GM19328 (cell line): Measurements from ENCODE around the gene KCNMA1.

Experiments
- ATAC-seq: cut with Tn5 transposase; IDR thresholded peaks from one replicate; pipeline ENCODE4 v1.9.1; 2021; ENCODE audit warnings: mild to moderate bottlenecking, moderate library complexity; ENCODE audit not compliant: unreplicated experiment

Gene KCNMA1

GRCh38 chr10:77259171-77259874 lies 378.3 kb downstream of the KCNMA1 start:
- ATAC-seq: no peak

DNA sequence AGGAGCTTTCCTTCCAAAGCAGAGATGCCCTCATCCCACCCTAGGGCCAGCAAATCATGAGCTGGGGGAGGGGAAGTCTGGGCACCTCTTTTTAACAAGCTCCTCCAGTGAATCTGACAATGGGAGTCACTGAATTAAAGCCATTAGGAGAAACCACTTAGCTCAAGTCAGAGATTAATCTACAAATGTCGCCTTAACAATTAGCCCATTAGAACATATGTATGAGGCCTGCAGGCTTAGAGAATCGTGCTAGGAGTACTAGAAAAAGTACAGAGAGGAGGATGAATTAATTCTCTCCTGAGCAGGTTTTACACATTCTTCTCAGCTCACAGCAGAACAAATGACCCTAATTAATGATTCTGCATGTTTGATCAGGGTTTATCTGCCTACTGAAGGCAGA lies 381.3 kb downstream of the KCNMA1 start:
- no peak for ATAC-seq

DNA sequence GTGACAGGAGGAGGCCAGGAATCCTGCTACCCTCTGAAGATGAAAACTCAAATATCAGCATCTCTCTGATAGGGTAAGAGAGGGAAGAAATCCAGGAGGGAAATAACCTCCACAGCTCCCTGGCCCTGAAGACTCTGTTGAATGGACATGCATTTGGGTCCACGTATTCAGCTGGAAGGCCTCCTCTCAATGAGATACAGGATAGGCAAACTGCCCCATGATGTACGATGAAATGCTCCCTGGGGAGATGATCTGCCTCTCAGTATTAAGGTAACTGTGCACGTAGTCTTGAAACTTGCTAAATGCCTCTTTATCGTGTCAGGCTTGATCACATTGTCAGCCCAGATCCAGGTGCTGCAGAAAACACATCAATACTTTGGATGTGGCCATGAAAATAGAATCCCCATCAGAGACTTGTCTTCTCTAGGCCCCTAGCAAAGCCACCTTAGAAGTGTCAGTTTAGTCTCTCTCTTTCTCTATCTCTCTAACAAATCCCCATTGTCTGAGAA lies 384.0 kb downstream of the KCNMA1 start:
- ATAC-seq: no peak

DNA sequence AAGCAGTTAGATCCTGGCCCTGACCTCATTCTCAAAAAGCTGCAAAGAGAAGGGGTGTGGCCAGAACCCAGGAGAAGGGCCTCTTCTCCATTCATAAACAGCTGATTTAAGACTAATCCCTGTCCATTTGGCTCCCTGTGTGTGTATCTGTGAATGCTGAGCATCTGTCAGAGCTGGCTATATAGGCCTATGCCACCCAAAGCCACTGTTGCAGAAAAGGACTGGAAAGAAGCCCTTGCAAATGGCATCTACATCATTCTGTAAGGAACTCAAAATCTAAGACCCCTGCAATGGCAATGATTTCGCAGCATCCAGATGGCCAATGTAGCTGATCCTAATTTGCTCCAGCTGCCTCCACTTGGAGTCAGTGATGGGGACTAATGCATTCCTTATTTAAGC lies 384.5 kb downstream of the KCNMA1 start:
- no peak for ATAC-seq

- no peak for ATAC-seq
Measured at GRCh38 chr10:77252380-77253146, 385.0 kb downstream of the KCNMA1 start.

DNA sequence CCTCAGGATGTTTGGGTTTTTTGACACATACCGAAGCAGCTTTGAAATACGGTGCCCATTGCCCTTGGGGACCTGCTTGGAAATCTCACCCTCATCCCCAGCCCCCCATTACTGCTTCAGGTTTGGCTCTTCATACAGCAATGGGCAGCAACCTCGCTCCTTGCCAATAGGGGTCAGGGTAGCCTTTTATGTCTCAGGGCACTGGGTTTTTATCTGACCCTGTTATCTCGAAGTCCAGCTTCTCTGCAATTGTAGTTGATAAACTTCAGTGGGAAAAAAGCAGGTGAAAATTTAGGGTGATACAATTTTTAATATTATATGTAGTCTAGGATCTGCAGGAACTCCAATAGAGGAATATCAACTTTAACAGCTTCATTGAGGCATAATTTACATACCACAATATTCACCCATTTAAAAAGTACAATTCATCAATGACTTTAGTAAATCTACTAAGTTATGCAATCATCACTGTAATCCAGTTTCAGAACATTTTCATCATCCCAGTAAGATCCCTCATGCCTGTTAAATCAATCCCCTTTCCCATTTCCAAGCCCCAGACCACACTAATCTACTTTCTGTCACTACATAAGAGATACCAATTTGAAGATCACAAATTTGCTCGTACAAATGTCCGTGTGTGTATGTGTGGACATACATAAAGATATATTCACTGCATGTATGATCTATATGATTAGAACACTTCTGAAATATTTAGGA lies 386.2 kb downstream of the KCNMA1 start:
- ATAC-seq: no peak

- no peak for ATAC-seq
Measured at GRCh38 chr10:77249901-77250459, 387.6 kb downstream of the KCNMA1 start.

DNA sequence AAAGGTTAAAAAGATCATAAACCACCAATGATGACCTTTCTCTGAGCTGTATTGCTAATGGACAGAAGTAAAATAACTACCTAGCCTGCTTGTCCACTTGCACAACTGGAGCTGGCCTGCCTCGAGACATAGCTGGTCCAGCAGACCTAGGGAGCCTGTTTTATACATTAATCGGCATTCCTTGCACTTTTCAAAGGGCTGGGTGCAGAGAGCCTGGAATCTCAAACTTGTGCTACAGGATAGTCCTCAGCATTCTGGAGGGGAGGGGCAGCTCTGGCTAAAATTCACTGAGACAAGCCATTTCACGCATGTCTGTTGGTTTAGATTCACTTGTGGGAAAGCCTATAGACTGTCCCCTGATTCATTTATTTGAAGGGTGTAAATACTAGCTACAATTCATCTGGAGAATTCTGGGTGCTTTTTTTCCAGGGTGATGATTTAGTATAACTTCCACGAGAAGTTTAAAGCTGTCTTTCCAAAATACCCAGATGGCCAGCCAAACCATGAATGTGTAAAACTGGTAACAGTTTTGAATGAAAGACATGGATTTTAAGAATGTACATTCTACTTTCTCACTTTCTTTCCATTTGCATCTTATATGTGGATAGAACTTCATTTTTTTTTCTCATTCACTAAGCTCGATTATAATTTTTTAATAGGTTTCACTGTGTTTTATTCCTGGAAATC lies 389.4 kb downstream of the KCNMA1 start:
- ATAC-seq: no peak

DNA sequence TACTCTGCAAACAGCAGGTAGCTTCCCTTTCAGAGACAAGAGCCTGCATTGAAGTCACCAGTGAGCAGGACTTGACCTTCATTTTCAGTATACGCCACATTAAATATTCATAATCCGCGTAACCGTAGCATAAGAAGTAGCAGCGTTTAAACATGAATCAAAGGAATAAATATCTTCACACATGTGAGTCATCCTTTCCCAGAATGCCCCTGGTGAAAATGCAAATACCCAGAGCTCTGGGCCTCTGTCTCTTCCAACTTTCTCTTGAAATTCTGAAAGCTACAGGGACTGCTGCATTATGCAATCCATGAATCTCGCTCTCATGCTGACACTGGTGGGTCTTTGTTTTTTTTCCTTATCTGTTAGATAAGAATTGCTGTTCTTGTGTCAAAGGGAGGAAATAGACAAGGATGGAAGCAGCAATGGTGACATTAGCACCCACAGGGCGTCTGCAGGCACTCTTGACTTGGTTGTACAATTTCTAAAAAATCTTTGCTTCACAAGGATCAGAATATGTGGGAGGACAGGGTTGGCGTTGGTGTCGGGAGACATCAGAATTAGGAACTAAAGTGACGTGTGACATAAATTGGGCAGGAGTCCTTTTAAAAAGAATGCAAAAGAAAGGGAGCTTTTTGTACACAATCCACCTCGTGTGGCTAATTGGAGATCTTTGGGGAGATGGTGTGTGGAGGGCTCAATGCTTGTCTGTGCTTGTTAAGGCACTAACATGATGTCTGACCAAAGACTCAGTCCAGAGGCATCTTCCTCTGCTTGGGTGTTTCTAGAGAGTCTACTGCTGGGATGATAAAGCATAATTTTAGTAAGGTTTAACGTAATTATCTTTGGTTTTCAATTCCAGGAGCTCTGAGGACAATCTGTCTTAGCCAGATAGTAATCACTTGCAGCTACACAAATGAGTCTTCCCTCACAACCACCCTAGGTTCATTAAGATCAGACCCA lies 390.3 kb downstream of the KCNMA1 start:
- ATAC-seq: no peak

DNA sequence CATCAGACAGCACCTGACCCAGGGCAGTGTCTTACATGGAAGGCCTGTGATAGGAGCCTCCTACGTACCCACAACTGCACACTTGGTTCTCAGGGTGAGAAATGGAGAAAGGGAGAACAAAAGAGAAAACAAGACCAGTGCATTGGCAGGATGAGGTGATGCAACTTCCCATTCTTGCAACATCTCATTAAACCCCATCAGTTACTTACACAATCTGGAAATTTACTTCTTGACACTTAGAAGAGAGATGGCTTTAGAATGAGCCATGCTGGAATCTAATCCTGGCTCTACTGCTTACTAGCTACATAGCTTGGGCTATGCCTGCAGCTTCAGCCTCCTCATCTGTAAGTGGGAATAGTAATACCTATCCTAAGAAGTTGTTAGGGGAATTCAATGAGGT lies 391.7 kb downstream of the KCNMA1 start:
- ATAC-seq: no peak

- ATAC-seq: no peak
Measured at GRCh38 chr10:77244746-77245145, 392.9 kb downstream of the KCNMA1 start.

GRCh38 chr10:77244286-77244685 lies 393.3 kb downstream of the KCNMA1 start:
- no peak for ATAC-seq

DNA sequence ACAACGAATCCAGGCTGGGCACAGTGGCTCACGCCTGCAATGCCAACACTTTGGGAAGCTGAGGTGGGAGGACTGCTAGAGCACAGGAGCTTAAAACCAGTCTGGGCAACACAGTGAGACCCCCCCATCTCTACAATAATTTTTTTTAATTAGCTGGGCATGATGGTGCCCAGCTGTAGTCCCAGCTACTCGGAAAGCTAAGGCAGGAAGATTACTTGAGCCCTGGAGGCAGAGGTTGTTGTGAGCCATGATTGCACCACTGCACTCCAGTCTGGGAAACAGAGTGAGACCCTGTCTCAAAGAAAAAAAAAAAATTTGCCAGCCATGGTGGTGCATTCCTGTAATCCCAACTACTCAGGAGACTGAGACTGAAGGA lies 396.3 kb downstream of the KCNMA1 start:
- ATAC-seq: no peak

DNA sequence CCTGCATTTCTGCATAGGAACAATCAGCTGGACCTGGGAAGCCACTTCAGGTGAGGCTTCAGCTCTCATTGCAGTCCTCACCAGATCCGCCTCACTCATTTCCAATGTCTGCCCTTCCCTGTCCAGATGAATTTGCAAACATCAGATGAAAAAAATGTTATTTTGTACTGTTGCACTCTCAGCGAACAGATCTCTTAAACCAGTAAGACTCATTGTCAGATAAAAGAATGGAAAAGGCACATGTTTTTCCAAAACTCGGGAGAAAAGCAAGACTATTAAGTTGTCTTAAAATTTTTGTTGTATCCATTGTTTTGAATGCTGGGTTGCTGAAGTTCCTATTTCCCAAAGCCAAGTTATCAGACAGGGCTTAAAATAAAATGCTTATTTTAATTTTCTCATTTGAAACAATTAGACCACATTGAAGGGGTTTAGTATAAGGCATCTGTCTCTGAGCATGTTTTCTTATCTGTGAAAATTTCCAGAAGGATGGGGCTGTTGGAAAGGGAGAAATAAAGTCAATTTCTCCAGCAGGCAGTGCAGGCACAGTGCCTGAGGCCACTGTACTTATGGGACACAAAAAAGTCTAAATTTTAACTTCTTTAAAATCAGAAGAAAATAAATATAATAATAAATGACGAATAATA lies 396.8 kb downstream of the KCNMA1 start:
- ATAC-seq: no peak

GRCh38 chr10:77240041-77240652 lies 397.5 kb downstream of the KCNMA1 start:
- no peak for ATAC-seq

DNA sequence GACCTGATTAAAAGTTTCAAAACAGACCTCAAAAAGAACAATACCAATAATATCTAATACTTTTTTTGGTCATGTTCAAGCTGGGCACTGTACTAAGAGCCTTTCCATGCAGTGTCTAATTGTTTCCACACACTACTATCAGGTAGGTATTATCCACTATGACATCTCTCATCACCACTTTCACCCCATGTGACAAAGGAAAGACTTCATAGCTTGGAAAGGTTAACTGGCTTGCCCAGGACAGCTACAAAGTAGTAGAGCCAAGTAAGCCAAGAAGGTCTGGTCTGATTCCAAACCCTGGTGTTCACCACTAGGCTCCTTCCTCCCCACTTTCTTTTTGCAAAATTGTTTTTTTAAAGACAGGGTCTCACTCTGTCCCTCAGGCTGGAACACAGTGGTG lies 400.5 kb downstream of the KCNMA1 start:
- ATAC-seq: no peak

DNA sequence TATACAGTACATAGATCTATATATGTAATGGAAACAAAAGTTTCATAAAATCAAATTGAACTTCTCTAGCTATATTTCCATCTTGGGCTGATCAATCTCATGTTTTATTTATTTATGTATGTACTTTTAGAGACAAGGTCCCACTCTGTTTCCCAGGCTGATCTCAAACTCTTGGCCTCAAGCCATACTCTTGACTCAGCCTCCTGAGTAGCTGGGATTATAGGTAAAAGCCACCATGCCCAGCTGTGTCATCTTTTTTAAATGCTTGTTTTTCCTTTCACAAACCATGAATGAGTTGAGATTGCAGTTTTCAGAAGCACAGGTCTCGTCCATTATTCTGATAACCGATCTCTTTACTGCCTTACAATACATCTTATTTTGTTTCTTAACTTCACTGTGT lies 400.9 kb downstream of the KCNMA1 start:
- ATAC-seq: no peak

DNA sequence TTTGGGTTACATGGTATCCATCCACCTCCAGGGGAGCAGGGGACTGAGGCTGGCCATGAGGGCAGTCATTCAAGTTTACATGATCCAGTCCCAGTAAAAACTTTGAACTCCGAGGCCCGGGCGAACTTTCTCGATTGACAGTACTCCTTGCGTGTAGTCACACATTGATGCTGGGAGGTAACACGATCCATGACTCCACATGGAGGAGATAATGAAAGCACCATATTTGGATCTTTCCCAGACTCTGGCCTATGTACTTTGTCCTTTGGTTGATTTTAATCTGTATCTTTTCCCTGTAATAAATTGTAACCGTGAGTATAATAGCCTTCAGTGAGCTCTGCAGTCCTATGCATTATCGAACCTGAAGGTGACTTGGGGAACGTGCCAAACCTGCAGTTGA lies 401.6 kb downstream of the KCNMA1 start:
- ATAC-seq: no peak

- ATAC-seq: no peak
Measured at GRCh38 chr10:77234599-77234998, 403.0 kb downstream of the KCNMA1 start.
